ENCODE measurements around the gene ARHGAP25.

DNA sequence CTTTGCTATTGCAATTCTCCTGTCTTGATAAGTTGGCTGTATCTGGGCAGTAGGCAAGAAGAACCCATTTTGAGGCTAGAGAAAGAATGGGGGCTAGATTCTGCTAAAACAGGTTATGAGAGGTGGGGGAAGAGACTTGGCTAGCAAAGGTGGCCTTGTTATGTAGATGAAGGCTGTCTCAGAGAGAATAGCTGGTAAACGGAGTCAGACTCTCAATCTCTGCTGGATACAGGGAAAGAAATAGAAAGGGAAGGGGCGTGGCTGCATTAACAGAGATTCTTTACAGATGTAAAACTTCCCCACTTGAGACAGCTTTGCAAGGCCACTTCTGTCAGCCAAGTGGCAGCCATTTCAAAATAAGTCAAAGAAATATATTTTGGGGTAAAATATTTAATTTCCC, 38.1 kb upstream of the ARHGAP25 start:
- TF ChIP-seq, protein P1, sequence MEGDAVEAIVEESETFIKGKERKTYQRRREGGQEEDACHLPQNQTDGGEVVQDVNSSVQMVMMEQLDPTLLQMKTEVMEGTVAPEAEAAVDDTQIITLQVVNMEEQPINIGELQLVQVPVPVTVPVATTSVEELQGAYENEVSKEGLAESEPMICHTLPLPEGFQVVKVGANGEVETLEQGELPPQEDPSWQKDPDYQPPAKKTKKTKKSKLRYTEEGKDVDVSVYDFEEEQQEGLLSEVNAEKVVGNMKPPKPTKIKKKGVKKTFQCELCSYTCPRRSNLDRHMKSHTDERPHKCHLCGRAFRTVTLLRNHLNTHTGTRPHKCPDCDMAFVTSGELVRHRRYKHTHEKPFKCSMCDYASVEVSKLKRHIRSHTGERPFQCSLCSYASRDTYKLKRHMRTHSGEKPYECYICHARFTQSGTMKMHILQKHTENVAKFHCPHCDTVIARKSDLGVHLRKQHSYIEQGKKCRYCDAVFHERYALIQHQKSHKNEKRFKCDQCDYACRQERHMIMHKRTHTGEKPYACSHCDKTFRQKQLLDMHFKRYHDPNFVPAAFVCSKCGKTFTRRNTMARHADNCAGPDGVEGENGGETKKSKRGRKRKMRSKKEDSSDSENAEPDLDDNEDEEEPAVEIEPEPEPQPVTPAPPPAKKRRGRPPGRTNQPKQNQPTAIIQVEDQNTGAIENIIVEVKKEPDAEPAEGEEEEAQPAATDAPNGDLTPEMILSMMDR (optimal IDR thresholded peaks at IDR 0.05 in 1 of 3, IDR thresholded peaks at IDR 0.05 in 1 of 3, conservative IDR thresholded peaks at IDR 0.05 in 1 of 3; ENCODE audit: extremely low read depth in 1 of 3, insufficient read depth in 2 of 3, low read length in 3 of 3) = no peak
- TF ChIP-seq EZH2 (IDR thresholded peaks at IDR 0.05; ENCODE audit: low read length) = no peak

Data from keratinocyte (primary cell).